Measurements from ENCODE around the gene ALG14.

Gene ALG14

DNA sequence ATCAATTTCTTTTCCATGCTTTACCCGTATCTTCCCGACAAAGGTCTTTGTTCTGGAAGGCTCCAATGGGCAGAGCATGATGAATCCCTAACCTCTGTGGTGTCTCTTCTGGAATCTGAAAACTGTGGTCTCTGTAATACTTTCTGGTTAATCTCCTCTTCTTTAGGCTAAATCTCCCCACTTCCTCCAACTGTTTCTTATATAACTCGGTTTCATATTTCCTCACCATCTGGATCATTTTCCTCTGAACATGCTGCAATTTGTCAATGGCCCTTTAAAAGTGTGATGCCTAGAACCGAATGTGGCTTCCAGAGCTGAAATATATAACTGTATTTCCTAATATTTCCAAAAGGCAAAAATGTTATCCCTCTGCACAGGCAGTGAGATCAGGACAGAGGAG, 66.1 kb downstream of the ALG14 start:
- peak; percentile 34 for DNase-seq (ENCODE audit: low read depth)

DNA sequence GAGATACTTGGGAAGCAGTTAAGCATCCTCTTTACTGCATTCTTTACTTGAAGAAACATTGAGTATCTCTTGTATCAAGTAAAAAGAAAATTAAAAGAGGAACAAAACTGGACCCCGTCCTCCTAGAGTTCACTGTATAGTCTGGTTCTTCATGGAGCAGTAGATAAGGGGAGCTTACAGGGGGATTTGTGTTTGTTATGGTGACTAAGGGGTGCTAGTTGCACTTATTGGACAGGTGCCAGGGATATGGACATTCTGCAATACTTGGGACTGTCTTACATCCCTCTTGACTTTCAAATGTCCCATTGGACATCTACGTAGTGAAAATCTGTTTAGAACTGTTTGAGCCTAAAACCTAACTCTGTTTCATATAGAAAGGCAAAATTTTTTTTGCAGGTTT, 67.2 kb downstream of the ALG14 start:
- no peak for DNase-seq (ENCODE audit: low read depth)

DNA sequence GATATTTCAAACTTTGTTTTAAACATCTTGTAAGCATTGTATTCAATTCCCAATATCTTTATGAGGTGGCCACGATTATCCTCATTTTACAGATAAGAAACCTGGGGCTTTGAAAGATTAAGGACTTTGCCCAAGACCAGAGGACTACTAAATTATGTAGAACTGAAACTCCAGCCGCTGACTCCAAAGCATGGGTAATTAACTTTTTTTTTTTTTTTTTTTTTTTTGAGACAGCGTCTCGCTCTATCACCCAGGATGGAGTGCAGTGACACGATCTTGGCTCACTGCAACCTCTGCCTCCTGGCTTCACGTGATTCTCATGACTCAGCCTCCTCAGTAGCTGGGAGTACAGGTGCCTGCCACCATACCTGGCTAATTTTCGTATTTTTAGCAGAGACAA, 68.7 kb downstream of the ALG14 start:
- DNase-seq (ENCODE audit: low read depth): no peak

DNA sequence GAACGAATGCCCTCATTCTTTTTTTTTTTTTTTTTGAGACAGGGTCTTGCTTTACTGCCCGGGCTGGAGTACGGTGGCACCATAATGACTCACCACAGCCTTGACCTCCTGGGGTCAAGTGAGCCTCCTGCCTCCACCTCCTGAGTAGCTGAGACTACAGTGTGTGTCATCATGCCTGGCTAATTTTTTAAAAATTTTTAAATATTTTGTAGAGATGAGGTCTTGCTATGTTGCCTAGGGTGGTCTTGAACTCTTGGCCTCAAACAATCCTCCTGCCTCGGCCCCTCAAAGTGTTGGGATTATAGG, 69.4 kb downstream of the ALG14 start:
- peak; percentile 49 for DNase-seq (ENCODE audit: low read depth)

DNA sequence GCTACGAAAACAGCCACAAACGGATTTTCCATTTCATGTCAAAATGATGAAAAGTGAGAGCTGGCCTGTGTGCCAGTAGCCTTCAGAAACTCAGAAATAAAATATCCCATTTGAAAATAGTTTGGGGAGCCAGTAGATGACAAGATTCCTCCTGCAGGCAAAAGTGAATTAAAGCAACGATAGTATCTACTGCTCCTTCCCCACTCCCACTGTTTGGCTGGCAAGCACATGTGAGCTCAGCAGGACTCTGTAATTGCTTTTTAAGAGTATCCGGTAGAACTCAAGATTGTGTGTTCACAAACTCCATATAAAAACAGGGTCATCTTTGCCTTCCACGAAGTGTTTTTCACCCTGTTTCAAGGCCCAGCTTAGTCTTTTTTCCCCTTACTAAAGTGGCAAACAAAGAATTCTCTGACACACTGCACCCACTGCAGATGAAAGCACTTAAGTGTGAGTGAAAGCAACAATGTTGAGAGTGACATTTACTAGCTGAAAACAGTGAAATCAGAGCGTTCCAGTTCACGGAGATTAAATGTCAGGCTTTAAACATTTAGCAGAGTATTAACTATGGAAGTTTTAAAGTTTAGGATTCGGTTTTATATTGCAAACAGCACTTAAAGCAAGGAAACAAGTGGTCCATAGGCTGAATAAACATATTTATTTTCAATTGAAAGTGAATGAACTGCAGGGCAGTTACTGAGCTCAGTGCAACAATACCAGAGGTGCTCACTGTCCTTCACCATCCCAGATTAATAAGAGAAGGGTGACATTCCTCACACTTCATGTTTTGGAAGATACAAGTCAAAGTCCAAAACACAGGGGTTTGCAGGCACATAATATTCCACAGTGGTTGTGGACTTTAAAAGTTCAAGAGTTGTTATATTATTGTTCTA, 70.0 kb downstream of the ALG14 start:
- DNase-seq (ENCODE audit: low read depth): peak; percentile 65

DNA sequence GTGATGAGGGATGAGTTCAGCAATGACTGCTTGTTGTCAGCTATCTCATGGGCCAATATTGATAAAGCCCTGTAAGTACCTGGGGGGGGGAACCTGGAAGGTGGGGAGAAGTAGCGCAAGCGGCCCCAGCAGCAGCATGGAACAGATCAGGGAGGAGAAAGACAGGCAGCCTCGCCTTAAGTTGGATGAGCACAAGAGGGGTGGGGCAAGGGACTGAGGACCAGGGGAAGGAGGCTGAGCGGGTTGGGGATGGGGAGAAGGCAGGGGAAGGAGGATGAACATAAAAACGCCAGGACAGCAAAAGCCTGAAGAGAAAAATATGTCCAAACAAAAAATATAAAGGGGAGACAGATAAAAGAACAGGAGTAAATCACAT, 70.6 kb downstream of the ALG14 start:
- DNase-seq (ENCODE audit: low read depth): no peak

DNA sequence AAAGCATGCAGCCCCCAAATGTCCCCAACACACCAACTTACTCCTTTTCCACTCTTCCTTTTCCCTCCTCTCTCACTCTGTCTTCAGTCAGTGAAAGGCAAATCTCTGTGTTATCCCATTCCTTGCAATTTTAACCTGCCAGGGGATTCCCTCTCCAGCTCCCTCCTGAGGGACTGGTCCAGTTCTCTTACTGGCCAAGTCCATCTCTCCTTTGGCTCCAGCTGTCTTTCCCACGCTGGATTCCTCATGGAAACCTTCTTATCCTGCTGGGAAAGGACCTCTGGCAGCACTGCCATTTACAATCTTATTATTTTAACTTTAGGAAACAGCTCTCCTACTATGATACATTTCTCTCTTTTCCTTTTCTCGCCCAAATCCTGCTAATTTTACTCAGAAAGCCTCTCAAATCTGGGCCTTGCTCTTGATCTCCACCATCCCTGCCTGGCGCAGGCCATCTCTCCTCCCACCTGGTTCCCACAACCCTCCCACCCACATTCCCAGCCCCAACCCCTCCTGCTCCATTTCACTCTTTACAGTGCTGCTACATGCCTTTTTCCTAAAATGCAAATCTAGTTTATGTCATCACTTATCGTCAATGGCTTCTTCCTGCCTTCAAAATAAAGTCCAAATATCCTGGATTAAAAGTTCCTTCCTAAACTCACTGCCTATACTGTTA, 73.2 kb downstream of the ALG14 start:
- DNase-seq (ENCODE audit: low read depth): no peak

DNA sequence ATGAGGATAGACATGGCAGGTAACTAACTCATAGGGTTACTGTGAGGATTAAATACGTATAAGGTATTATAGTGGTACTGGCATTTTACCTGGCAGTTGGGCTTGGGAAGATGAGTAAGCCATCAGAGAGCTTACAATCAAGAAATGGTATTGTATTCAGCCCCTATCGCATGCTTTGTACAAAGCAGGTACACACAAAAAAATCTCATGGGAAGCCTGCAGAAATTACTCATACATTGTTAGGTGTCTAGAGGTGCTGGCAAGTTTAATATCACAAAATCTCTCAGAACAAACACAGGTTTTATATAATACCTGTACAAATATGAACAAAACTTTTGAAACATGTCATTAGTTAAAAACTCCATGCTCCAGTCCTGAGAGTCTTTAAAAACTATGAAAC, 74.0 kb downstream of the ALG14 start:
- DNase-seq (ENCODE audit: low read depth): no peak

DNA sequence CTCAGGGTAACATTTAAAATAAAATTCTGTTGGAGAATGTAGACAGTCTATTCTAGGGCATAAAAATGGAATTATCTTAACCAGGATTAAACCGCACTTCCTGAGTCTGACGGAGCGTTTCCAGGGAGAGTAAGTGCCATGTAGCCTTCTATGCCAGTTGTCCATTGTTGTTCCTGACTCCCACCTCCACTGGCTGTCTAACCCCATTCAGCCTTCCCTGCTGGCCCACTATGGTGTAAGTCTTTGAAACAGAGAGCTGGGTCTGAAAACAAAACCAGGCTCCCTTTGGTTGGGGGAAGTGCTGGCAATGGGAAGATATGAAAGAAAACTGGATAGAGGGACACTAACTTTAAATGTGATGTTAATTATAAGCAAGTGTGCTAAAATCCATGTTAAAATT, 74.6 kb downstream of the ALG14 start:
- DNase-seq (ENCODE audit: low read depth): no peak

DNA sequence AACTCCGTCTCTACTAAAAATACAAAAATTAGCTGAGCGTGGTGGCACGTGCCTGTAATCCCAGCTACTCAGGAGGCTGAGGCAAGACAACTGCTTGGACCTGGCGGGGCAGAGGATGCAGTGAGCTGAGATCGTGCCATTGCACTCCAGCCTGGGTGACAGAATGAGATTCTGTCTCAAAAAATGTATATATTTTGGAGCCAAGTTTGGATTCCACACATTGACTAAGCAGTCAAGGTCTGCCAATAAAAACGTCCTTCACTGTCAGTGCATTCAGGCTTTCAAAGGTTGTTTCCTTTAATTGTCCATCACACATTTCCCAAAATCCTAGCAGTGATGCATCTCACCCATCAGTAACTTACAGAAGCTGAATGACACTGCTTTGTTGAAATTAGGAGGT, 77.2 kb downstream of the ALG14 start:
- peak; percentile 64 for DNase-seq (ENCODE audit: low read depth)

DNA sequence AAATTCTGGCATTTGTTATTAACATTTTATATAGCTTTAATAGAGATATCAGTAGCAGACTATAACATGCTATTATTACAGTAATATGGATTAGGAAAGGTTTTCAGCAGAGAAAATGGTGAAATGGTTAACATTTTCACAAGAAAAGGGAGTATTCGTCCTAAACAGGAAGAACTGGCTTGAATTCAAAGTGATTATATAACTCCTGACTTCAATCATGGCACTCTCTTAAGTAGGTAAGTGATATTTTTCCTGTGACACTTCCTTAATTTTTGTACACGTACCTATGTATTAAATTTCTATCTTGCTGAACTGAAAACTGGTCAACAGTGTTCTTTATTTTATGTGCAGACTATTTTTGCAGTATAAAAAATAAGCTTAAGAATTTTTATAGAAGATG, 77.9 kb downstream of the ALG14 start:
- no peak for DNase-seq (ENCODE audit: low read depth)

DNA sequence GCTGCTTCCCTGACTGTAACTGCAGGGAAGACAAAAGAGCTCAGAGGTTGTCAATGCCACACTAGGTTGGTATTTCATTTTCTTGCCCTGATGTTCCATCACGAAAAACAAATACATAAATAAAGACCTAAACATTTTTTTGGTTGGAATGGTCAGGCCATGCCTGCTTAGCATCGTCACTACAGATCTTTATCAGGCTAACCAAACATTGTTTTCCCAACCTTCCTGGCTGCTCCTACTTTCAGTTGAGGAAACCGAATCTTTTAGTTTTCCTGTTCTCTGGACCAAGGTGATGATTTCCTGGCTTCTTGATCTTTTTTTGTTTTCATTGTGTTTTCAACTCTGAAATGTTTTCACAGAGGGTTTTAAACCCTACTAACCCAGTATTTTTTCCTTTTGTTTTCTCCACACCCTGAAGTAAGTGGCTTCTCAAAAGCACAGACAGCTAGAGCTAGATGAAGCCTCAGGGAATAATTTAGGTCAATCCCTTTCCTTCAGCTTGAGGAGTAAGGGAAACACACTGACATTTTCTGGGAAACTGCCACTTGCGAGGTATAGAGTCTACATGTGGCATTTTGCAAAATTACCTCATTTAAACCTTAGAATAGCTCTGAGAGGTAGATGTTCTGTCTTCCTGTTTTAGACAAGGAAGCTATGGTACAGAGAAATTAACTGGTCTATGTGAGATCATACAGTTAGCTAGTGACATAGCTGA, 78.7 kb downstream of the ALG14 start:
- DNase-seq (ENCODE audit: low read depth): peak; percentile 67

DNA sequence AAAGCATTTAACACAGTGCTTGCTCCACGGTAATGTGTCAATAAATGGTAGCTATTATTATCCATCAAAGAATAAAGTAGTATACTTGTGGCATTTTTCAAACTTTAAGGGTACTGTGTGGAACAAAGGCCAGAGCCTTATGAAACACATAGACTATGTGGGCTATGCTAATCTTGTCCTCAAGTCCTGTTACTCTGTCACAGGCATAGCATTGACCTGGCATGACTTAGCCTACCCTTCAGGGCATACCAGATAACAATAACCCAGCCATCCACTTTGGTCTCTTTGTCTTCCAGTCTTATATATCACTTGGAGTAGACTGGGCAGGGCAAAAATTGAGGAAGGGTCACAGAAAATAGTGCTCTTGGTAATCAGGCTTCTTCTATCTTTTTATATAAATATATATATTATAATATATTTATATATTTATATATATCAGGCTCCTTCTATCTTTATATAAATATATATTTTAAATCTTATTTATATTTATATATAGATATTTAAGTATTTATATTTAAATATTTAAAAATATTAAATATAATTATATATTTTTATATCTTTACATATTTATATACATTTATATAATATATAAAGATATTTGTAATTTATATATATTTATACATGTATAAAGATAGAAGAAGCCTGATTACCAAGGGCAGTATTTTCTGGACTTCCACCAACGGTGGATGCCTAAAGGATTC, 79.7 kb downstream of the ALG14 start:
- DNase-seq (ENCODE audit: low read depth): no peak

DNA sequence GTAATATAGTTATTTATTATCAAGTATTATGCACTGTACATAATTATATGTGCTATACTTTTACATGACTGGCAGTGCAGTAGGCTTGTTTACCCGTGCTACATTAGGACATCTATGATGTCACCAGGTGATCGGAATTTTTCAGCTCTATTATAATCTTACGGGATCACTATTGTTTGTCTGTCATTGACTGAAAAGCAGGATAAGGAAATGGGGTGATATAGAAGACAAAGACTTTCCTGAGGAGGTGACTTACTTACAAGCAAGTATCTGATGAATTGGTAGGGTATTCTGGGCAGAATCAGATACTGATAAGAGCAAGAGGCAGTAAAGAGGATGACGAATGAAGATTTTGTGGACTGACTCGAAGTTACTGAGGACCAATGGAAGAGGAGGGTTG, 80.6 kb downstream of the ALG14 start:
- DNase-seq (ENCODE audit: low read depth): no peak

DNA sequence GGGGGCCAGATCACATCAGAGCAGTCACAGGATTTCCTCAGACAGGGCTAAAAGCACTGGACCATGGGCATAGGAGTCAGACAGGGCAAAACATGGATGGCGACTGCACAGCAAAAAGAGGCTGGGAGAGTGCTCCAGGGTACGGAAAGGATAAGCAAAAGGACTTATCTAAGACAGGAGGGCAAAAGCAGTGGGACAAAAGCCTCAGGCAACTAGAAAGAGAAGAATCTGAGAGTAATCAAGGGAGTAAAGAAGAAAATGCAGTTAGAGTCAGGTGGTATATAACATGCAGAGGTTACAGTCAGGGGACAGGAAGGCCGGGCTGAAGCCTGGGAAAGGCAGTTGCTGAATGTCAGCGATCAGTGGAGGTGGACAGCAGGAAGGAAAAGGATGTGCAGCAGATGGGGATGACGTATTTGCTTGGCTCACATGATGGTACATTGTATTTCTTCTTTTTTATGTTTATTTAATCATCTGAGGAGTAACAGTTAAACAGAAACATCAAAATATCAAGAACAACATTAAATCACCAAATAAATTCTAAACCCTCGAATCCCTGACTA, 82.8 kb downstream of the ALG14 start:
- no peak for DNase-seq (ENCODE audit: low read depth)

DNA sequence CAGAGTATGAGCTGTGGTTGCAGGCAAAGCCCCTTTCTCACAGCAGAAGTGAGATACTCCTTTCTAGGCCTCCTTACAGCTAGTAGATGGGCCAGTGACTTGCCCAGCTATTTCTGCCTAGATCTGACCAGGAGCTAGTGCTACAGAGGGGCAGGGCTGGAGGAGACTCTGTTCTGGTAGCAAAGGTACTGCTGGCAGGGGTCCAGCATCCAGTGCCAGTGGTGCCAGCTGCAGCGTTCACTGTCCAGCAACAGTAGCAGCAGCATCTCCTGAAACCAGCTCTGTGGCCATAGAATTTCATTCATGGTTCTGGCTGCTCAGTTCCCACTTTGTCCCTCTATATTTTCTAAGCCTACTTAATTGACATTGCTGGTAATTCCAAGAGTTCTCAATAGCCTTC, 83.4 kb downstream of the ALG14 start:
- DNase-seq (ENCODE audit: low read depth): no peak

DNA sequence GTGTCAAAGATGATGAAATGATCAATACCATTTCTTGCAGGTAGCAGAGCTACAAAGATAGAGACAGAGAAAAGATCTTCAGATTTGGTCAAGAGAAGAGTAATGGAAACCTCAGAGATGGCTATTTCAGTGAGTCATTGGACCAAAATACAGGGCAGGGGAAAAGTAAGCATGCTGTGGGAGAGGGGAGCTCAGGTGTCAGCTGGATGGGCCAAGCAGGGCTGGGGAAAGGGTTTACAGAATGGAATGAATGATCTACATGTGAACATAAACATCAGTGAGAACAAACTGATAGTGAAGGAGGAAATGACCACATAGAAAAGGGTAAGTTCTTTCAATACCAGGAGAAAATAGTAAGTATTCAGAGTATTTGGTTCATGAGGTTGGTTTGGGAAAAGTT, 84.4 kb downstream of the ALG14 start:
- DNase-seq (ENCODE audit: low read depth): no peak

DNA sequence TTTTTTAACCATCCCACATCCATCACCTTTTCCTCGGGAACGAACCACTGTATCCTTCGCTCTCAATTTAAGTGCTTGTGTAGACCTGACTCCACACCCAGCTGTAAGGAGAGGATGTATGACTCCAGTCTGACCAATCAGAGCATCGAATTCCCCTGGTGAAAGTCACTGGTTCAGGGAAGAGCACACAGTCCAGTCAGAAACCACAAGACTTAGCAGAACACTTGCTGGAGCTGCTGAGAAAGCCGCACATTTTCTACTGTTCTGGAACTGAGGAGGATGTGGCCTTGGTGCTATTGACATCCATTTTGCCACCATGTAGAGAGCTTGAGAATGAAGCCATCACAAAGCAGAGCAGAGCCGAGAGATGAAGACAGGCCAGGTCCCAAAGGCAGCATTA, 86.0 kb downstream of the ALG14 start:
- DNase-seq (ENCODE audit: low read depth): peak; percentile 71

DNA sequence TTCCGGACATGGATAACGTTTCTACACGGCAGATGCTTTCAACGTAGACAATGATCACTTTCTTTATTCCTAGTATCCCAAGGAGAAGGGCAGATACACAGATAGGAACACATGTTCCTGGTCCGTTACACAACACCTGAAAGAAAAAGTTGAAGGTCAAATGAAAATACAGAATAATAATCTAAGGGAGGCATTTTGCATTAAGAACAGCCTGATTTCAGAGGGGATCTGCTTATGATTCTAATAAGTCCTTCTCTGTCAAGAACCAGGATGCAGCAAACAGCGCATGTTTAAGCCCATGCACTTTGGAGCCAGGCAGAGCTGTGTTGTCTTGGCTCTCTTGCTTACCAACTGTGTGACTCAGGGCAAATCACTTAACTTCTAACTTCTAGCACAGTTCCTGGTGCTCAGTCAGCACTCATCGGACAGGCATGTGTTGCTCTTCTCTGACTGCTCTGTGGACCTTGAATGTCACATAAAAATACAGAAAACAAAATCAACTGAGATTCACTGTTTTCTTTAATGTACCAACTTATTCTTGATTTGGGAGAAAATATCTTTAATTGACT, 89.5 kb downstream of the ALG14 start:
- DNase-seq (ENCODE audit: low read depth): peak; percentile 90

DNA sequence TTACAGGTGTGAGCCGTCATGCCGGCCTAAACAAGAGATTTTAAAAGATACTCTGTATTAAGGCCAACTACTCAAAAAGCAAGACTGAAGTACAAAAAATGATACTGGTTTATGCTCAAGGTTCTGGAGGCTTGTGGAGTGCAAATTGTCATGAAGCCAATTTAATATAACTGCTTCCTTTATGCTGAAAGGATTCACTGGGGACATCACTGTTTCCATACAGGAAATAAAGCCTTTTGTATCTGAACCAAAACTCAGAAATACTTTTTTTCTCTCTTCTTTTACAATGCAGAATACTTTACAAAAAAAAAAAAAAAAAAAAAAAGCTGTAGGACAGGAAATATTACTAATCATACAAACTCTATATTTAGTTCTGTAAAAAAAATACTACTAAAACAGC, 90.4 kb downstream of the ALG14 start:
- no peak for DNase-seq (ENCODE audit: low read depth)

DNA sequence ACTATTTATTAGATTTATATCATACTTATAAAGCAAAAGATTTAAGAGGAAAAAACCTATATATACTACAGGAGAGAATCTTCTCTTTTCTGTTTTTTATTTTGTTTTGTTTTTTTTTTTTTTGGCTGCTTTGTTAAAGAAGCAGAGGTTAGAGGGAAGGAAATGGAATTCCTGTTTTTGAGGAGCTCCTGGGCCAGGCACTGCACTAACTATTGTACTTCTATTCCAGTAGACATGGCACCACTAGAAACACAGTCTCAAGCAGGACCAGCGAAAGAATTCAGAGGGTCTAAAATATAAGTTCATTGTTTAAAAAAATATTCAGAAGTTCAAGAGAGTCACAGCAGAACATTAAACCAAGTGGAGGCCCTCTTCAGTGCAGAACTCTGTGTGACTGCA, 91.2 kb downstream of the ALG14 start:
- DNase-seq (ENCODE audit: low read depth): no peak

Data from EH (cell line).